Hepatocyte (in vitro differentiated cells): ENCODE results near the gene MBP. TPM values are rescaled to one million over a fixed set of nuclear protein-coding genes. Genes with fewer than 3 reads are reported as not detected.

ENCODE experiments used
- DNase-seq: peaks from one replicate; pipeline ENCODE4 v3.0.0-alpha.2; 2016; ENCODE audit warnings: low spot score
- H2AFZ ChIP-seq: fragments of 200-600 bp; sonication (generic); 2 replicates; pipeline ENCODE4 v1.6.0; 2016; ENCODE audit warnings: antibody characterized with exemption, mild to moderate bottlenecking
- H3K27ac ChIP-seq: fragments of 200-600 bp; sonication (generic); 2 replicates; pipeline ENCODE4 v1.5.1; 2016; ENCODE audit warnings: mild to moderate bottlenecking
- H3K27me3 ChIP-seq: fragments of 200-600 bp; sonication (generic); 2 replicates; pipeline ENCODE4 v1.6.1; 2016
- H3K36me3 ChIP-seq: fragments of 200-600 bp; sonication (generic); replicated peaks from 2 replicates; pipeline ENCODE4 v1.5.1; 2016; ENCODE audit warnings: low read depth; ENCODE audit not compliant: insufficient read depth
- H3K4me1 ChIP-seq: fragments of 200-600 bp; sonication (generic); 2 replicates; pipeline ENCODE4 v1.5.1; 2016; ENCODE audit warnings: mild to moderate bottlenecking, moderate library complexity; ENCODE audit not compliant: insufficient read depth
- H3K4me2 ChIP-seq: fragments of 200-600 bp; sonication (generic); 2 replicates; pipeline ENCODE4 v1.6.0; 2016
- H3K4me3 ChIP-seq: fragments of 200-600 bp; sonication (generic); 2 replicates; pipeline ENCODE4 v1.5.1; 2016; ENCODE audit warnings: mild to moderate bottlenecking
- H3K79me2 ChIP-seq: fragments of 200-600 bp; sonication (generic); 2 replicates; pipeline ENCODE4 v1.6.0; 2017; ENCODE audit warnings: mild to moderate bottlenecking
- H3K9me2 ChIP-seq: fragments of 200-600 bp; sonication (generic); replicated peaks from 2 replicates; pipeline ENCODE4 v1.6.0; 2017; ENCODE audit warnings: mild to moderate bottlenecking; ENCODE audit not compliant: insufficient read depth
- H3K9me3 ChIP-seq: fragments of 200-600 bp; sonication (generic); 2 replicates; pipeline ENCODE4 v1.5.1; 2016; ENCODE audit warnings: low read depth, mild to moderate bottlenecking
- H4K20me1 ChIP-seq: fragments of 200-600 bp; sonication (generic); 2 replicates; pipeline ENCODE4 v1.6.0; 2016; ENCODE audit warnings: mild to moderate bottlenecking; ENCODE audit not compliant: insufficient read depth, poor library complexity, severe bottlenecking
- EZH2 ChIP-seq: fragments of 200-600 bp; sonication (generic); IDR thresholded peaks from 2 replicates; pipeline ENCODE4 v1.6.1; 2016; ENCODE audit warnings: antibody characterized with exemption, mild to moderate bottlenecking, borderline replicate concordance
- EZH2phosphoT487 ChIP-seq: fragments of 200-600 bp; sonication (generic); IDR thresholded peaks from one replicate; pipeline ENCODE4 v1.6.1; 2018; ENCODE audit warnings: antibody characterized with exemption, mild to moderate bottlenecking, low read depth, moderate library complexity; ENCODE audit not compliant: unreplicated experiment, severe bottlenecking
- WGBS: methylation state at CpG from one replicate; pipeline ENCODE4 v1.1.6; 2016; ENCODE audit warnings: low lambda C conversion rate; ENCODE audit errors: missing lambda C conversion rate; 5-methylcytosine and 5-hydroxymethylcytosine counted together
- polyA plus RNA-seq: library from polyadenylated mRNA; unstranded; fragments of >200 nt; fragmentation: Nextera tagmentation; extraction: Ambion mirVana; gene quantifications from 2 replicates; pipeline ENCODE4 v1.2.1, GENCODE V29; 2016
- total RNA-seq: library from RNA; depleted of rRNA; stranded (reverse); fragments of >200 nt; gene quantifications from 2 replicates; pipeline ENCODE4 v1.2.3, GENCODE V29; 2014
- TF ChIP-seq, protein P1 (sequence below): fragments of 200-600 bp; sonication (generic); IDR thresholded peaks from 2 replicates; pipeline ENCODE4 v1.5.1; 2016; ENCODE audit warnings: antibody characterized with exemption, mild to moderate bottlenecking; ENCODE audit not compliant: poor library complexity

Gene MBP
- total and polyA plus RNA-seq, 2 experiments from 2014 or later = 21.6 to 22.1 TPM

DNA sequence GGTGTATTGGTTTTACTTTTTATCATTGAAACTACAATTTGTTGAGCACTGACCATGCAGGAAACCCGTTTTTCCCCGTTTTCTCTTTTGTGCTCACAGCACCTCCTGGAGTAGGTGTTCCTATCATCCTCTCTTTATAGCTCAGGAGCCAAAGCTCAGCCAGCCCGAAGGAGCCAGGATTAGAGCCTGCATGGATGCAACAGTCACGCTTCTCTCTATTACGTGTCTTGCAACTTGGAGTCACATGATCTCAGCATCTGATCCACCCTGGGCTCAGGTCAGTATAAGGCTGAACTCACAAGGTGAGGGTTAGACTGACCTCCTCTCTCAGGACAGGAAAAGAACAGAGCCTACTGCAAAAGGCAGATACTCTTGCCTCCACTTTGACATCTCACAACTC is 150.5 kb downstream of the MBP start:
- Histone ChIP-seq H3K9me2 (no peaks in the 10 kb centered on the region), H3K79me2 (no peaks in the 10 kb centered on the region), H3K4me3 (no peak overlapping the region), H3K4me2 (no peak overlapping the region), H3K4me1 (no peaks in the 10 kb centered on the region), H3K27ac (no peak overlapping the region), H2AFZ (no peak overlapping the region), H3K27me3 (no peaks in the 10 kb centered on the region), H4K20me1 (no peaks in the 10 kb centered on the region), H3K36me3 (no peaks in the 10 kb centered on the region), H3K9me3 (no peaks in the 10 kb centered on the region)
- 92% methylated on average over 5 of the region's 5 CpGs for WGBS
- TF ChIP-seq, protein P1, sequence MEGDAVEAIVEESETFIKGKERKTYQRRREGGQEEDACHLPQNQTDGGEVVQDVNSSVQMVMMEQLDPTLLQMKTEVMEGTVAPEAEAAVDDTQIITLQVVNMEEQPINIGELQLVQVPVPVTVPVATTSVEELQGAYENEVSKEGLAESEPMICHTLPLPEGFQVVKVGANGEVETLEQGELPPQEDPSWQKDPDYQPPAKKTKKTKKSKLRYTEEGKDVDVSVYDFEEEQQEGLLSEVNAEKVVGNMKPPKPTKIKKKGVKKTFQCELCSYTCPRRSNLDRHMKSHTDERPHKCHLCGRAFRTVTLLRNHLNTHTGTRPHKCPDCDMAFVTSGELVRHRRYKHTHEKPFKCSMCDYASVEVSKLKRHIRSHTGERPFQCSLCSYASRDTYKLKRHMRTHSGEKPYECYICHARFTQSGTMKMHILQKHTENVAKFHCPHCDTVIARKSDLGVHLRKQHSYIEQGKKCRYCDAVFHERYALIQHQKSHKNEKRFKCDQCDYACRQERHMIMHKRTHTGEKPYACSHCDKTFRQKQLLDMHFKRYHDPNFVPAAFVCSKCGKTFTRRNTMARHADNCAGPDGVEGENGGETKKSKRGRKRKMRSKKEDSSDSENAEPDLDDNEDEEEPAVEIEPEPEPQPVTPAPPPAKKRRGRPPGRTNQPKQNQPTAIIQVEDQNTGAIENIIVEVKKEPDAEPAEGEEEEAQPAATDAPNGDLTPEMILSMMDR = no peak
- TF ChIP-seq EZH2 = no peak
- TF ChIP-seq EZH2phosphoT487 = no peak
- DNase-seq = no peak

DNA sequence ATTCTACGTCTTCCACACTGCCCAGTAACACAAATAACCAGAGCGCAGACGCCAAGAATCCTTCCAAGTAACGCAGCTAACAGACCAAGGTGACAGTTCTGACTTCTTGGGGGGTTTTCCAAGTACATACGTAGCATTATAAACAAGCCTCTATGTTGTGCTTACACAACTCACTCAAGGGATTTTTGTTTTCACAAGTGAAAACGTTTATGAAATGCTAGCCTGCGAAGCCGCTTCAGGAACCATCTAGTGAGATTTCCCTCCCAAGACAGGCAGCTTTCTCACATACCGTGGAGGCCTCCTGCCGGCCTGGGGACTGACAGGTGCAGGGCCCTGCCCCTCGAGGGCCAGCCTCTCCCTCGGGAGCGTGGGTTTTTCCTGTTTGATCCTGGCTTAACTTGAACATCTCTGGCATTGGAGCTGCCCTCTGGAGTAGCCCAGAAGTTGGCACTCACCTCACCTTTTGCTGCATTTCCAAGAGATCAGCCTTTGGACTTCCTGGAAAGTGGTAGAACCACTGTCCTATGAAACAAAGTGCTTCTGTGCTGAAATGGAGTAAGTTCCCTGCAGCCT is 151.1 kb downstream of the MBP start:
- Histone ChIP-seq H3K4me2 (no peak overlapping the region), H3K9me2 (no peaks in the 10 kb centered on the region), H3K4me1 (no peaks in the 10 kb centered on the region), H3K36me3 (no peaks in the 10 kb centered on the region), H3K27me3 (no peaks in the 10 kb centered on the region), H4K20me1 (no peaks in the 10 kb centered on the region), H3K27ac (no peak overlapping the region), H2AFZ (no peak overlapping the region), H3K4me3 (no peak overlapping the region), H3K9me3 (no peaks in the 10 kb centered on the region), H3K79me2 (no peaks in the 10 kb centered on the region)
- TF ChIP-seq EZH2 (no peak), EZH2phosphoT487 (no peak)
- TF ChIP-seq, protein P1 = no peak
- DNase-seq = no peak
- 78% methylated on average over 13 of the region's 13 CpGs for WGBS

DNA sequence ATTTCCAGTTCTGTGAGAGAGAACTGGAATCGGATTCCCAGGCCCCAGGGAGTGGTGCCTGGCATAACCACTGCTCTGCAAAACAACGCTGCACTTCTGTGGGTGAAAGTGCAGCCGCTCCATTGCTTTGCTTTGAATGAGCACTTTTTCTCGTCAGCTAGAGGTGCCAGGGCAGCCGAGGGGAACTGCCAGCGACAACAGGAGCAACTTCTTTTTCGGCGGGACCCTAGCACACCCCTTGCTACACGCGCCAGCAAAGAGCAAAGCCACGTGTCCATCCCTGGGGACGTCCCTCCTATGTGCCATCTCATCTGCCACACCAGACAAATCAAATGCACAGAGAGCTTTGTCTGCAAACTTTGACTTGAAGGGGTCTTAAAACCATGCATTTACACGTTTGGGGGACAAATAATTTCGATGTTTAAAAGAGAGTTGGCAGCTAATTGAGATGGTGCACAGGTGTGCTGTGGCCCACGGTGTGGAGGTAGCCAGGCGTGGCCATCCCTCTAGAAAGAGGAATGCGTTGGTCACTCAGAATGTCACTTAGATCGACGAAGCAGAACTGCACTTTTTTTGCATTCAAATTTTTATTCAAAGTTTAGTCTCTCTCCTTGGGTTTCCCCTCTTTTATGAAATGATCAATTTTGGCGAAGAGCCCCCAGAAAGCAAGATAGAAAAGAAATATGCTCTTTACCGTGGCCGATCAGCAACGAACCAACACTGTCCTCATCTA is 151.8 kb downstream of the MBP start:
- DNase-seq = no peak
- H2AFZ ChIP-seq = no peak overlapping the region
- no peaks in the 10 kb centered on the region for H3K36me3 ChIP-seq
- 85% methylated on average over 23 of the region's 23 CpGs for WGBS
- H4K20me1 ChIP-seq = no peaks in the 10 kb centered on the region
- no peaks in the 10 kb centered on the region for H3K9me3 ChIP-seq
- H3K27ac ChIP-seq = no peak overlapping the region
- no peaks in the 10 kb centered on the region for H3K79me2 ChIP-seq
- no peaks in the 10 kb centered on the region for H3K4me1 ChIP-seq
- H3K4me3 ChIP-seq = no peak overlapping the region
- TF ChIP-seq EZH2 = no peak
- TF ChIP-seq, protein P1 = no peak
- TF ChIP-seq EZH2phosphoT487 = no peak
- no peaks in the 10 kb centered on the region for H3K27me3 ChIP-seq
- no peaks in the 10 kb centered on the region for H3K9me2 ChIP-seq
- no peak overlapping the region for H3K4me2 ChIP-seq
